COR-L47 (cell line): Measurements from ENCODE around the gene ACSF3.
"Not testable (repeated sequence)": the region's sequence is repeated elsewhere in the genome, so short reads cannot be mapped to it uniquely, and the experiment has no call there.

Experiments used
- DNase-seq: peaks from one replicate; lab custom pipeline; 2025; lab: John Stamatoyannopoulos, UW

Gene ACSF3

DNA sequence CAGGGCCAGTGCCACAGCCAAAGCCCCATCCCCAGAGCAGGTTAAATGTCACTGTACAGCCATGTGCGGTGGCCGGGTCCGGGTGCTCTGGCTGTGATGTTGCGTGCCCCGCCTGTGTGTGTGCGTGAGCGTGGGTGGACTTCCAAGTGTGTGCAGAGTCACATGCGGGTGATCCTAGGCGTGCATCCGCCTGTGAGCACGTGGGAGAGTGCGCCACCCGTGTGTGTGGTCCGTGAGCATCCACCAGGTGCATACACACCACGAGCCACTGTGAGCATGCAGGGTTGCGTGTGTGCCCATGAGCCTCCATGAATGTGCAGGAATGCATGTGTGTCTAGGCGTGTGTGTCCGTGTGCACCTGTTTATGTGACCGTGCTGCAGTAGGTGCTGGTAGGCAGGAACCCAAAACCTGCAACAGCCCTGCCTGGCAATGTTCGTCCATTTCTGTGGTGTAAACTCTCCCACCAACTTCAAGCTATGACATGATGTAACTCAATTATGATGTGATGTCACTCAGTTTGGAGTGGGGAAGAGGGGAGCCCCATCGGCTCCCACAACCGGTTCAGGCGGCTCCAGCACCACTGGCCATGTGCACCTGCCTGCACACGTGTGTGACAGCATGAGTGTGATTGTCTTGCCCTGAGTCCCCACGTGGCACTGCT is 37.6 kb upstream of the ACSF3 start:
- DNase-seq: no peak

DNA sequence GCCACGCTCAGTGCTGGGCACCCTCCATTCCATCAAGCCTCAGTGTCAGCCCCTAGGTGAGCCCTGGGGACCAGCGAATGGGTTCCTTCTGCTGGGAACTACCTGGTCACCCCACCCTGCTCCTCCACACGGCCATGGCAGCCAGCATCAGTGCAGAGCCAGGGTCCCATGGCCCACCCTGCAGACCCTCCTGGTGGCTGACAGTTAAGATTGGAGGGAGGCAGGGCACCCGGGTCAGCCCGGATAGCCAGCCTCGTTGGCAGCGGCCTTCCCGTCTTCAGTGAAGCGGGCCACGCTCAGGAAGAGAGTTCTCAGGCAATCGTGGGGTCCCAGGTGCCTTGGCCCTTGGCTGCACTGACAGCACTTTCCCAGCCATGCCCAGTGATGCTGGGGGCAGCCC is 37.1 kb upstream of the ACSF3 start:
- no peak for DNase-seq

DNA sequence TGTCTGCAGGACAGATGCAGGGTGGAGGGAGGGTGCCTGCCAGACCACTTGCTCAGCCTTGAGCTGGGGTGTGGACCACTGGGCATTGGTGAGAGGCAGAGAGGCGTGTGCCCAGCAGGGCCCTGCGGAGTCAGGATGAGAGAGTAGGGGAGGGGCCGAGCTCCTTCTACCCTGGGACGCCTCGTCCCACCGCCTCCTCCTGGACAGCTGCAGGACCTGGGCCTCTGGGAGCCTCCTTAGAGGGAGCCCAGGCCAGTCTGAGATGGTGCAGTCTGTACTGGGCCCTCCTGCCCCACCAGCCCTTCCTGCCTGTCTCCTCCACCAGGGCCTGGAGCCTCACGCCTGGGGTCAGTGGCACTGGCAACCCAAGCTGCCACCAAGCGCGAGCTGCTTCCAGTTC is 35.9 kb upstream of the ACSF3 start:
- no peak for DNase-seq

DNA sequence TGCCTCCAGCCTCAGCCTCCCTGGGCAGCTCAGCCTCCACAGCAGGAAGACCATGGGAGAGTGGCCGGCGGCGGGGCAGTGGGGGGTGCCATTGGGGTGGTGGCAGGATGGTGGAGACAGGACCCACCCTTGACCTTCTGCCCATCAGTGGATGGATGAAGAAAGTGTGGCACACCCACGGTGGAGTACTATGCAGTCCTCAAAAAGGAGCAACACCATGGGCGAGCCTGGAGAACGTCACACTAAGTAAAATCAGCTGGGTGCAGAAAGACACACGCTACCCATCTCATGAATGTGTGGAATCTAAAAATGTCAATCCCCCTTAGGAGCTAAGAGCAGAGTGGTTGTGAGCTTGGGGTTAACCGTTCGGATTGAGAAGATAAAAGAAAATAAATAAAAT is 34.8 kb upstream of the ACSF3 start:
- DNase-seq: no peak

DNA sequence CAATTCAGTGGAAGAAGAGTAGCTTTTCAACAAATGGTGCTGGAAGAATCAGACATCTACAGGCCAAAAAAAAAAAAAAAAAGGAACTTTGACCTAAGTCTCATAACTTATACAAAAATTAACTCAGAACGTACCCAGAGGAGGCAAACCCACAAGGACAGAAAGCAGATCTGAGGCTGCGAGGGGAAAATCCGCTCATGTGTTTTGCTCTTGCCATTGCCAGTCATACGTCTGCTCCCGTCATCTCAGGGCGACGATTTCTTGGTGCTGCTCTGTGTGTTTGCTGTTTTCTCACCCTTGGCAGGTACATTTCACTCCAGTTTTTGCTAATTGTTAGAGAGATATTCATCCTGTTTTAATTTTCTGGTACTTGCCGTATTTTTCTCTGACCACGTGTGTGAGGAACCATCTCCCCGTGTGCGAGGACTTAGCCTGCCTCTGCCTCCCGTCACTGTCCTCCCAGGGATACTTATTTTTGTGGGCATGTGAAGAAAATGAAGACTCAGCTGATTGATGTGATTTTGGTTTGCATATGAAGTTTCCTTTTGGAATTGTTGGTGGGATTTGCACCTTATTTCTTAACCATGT is 33.4 kb upstream of the ACSF3 start:
- DNase-seq: no peak

DNA sequence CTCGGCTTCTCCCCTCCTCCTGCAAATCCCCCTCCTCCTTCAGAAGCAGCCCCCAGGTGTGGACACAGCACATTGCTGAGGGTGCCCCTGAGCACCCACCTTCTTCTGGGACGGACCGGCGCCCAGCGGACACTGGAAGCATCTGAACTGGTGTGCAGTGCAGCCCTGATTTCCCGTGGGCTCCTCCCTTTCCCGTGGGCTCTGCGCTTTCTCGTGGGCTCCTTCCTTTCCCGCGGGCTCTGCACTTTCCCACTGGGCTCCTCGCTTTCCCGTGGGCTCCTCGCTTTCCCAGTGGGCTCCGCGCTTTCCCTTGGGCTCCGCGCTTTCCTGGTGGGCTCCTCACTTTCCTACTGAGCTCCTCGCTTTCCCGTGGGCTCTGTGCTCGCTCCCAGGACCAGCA is 32.6 kb upstream of the ACSF3 start:
- DNase-seq: no peak

DNA sequence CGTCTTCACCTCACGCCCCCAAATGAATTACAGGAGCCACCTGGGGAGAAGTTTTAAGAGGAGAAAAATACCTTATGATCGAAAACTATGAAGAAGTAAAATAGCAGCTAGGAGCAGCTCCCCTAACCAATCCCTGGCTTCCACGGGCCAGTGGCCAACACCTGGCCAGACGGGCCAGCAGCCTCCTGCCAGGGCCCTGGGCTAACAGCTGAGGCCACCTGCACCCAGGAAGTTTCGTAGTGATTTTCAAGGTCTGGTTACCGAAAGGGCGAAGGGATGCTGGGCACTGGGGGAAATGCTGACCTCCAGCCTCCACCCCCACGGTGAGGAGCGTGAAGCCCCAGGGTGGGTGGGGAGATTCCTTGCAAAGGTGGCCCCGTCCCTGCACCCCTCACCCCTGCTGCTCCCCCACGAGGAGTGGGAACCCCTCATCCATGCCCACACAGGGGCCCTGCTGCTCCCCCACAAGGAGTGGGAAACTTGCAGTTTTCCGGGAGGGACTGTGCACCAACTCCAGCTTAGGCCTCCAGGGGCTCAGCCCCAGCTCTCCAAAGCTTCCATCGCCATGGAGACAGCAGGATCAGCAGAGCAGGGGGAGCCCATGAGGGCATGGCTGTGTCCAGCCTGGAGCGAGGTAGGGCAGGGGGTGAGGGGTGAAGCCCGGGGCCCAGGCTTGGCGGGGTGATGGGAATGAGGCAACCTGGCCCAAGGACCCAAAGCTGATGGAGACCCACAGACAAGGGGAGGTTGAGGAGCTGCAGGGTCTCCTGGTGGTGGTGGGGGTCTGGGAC is 31.9 kb upstream of the ACSF3 start:
- DNase-seq: no peak

DNA sequence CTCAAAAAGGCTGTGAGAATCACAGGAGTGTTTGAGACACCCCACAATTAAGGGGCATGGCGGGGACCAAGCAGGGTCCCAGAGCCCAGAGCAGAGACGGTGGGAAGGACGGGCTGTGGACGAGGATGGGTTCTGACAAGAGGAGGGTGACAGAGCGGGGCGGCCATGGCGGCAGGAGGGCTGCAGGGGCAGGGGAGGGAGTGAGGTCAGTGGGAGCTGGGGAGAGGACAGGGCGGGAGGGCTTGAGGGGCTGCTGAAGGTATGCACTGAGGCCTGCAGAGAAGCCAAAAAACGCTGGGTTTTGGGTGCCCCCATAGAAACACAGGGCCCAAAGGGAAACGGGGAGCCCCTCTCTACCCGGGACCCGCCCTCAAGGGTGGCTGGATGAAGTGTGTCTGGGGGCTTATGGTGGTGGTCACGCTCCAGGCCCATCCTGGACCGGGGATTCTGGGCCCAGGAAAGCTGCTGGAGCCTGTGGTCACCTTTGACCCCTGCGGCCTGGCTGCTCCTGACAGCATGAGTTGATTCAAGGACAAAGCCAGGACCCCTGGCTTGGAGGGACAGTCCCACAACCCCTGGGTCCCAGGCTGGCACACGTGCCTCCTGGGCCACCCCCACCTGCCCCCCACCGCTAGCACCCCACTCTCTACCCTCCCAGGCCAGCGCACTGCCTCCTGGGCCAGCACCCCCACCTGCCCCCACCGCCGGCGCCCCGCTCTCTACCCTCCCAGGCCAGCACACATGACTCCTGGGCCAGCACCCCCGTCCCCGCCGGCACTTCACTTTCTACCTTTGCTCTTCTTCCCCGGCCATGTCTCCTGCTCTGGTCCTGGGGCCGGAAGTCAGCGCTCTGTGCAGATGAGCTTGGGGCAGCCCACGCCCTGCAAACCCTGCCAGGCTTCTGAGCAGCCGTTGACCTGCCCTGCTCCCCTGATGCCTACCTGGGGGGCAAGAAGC is 31.0 kb upstream of the ACSF3 start:
- DNase-seq: no peak

DNA sequence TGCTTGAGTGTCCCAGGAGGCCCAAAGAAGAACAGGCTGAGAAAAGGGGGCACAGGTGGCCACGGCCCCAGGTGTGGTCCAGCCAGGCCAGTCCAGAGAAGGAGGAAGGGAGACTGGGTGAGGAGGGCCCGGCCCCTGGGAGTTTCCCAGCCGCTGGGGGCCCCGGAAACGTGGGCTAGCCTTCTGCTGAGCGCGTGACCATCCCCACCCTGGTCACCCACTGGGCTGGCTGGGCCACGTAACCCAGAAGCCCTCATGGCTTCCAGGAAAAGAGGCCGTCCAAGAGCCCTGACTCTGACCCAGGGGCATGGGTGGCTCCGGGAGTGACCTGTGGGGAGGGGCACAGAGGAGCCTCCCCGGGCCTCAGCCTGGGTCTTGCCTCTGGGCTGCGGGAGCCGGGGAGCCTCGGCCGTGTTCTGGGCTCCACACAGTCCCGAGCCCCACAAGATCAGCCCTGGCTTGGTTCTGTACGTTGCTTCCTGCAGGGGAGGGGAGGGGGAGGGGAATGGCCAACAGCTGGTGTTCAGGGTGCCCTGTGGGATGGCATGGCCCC is 29.8 kb upstream of the ACSF3 start:
- DNase-seq: no peak

DNA sequence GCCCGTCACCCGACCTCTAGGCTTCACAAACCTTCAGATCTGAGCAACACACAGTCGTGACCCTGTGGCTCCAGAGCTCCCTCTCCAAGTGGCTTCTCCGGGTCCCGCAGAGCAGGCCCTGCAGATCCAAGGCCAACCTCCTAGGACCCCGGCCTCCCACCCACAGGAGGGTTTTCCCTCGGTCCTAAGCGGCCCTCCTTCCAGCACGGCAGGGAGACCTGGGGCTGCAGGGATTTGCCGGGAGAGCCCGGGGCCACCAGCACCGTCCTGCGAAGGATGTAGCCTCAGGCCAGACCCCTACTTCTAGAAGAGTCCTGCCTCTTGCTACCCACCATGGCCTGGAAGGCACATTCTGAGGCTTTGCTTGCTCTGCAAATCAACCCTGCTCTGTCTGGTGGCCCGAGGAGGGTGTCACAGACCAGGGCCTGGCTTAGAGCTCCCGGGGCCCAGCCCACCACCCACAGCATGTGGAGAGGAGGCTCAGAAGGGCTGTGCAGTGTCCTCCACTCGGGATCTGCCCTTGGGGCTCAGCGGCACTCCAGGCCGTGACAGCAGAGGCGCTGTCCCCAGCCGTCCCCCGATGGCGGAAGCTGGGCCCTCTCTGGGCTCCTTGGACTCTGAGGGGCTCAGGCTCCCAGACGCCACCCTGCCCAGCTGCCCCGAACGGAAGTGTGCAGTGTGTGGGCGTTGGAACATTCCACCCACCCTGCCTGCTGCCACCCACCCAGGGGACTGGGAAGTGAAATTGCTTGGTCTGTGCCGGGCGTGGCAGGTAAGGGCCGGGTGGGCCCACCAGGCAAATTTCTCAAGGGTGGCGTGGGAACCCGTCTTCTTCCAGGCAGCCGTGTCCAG is 28.8 kb upstream of the ACSF3 start:
- DNase-seq: no peak

DNA sequence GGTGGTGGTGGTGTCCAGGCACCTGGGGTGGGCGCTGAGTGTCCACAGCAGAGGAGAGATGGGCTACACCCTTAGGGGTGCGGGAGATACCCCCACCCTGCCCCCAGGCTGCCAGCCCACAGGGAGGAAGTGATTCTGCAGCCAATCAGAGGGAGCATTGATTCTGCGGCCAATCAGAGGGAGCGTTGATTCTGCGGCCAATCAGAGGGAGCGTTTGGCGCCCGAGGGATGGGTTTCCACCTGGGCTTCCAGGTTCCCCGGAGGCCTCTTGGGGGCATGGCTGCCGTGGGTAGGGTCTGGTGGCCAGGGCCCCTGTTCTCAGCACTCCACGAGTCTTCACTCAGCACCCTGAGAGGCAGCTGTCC is 28.2 kb upstream of the ACSF3 start:
- DNase-seq: no peak

DNA sequence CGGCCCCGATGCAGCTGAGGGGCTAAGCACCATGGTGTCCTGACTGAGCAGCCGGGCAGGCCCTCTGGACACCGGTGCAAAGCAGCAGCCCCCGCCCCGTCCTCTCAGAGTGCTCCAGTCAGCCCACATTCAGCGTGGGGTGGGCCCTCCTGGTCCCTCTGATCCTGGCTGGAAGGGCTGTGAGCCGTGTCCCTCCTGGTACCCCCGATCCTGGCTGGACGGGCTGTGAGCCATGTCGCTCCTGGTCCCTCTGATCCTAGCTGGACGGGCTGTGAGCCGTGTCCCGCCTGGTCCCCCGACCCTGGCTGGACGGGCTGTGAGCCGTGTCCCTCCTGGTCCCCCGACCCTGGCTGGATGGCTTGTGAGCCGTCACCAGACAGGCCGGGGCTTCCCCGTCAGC is 26.9 kb upstream of the ACSF3 start:
- no peak for DNase-seq

DNA sequence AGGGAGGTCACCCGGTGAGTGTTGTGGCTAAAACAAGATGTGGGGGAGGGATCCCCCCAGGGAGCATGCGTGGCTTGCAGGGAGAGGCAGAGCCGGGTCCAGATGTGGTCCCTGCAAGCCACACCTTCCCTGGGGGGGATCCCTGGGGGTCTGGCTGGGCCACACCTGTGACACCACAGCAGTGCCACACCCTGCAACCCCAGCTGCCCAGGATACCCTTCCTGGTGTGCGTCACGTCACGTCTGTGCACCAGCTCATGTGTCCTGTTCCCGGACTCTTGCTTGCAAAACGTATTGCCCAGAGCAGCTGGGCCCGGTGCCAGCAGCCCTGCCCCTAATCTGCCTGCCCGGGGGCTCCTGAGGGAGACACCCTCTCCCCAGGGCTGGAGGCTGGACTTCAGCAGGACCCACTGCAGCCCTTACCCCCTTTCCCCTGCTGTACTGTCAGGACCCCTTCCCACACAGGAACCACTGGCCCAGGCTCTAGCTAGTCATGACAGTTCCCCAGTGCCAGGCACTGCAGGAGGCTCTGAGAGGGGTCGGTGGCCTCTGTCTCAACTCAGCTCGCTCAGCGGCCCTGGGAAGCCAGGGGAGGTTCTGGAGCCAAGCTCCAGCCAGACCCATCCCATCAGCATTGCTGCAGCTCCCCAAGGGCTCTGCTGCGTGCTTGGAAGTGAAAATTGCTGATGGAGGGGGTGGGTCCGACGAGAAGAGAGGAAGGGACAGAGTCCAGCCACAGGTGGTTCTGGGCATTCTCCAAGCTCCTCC is 25.8 kb upstream of the ACSF3 start:
- DNase-seq: peak; percentile 21

DNA sequence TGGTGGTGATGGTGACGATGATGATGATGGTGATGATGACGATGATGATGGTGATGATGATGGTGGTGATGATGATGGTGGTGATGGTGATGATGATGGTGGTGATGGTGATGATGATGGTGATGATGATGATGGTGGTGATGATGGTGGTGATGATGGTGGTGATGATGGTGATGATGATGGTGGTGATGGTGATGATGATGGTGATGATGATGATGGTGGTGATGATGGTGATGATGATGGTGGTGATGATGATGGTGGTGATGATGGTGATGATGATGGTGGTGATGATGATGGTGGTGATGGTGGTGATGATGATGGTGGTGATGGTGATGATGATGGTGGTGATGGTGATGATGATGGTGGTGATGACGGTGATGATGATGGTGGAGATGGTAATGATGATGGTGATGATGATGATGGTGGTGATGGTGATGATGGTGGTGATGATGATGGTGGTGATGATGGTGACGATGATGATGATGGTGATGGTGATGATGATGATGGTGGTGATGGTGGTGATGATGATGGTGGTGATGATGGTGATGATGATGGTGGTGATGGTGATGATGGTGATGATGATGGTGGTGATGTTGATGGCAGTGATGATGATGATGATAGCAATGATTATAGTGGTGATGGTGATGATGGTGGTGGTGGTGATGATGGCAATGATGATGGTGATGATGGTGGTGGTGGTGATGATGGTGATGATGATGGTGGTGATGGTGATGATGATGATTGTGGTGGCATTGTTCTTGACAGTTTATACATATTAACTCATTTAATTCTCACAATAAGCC is 24.6 kb upstream of the ACSF3 start:
- not testable (repeated sequence) for DNase-seq

DNA sequence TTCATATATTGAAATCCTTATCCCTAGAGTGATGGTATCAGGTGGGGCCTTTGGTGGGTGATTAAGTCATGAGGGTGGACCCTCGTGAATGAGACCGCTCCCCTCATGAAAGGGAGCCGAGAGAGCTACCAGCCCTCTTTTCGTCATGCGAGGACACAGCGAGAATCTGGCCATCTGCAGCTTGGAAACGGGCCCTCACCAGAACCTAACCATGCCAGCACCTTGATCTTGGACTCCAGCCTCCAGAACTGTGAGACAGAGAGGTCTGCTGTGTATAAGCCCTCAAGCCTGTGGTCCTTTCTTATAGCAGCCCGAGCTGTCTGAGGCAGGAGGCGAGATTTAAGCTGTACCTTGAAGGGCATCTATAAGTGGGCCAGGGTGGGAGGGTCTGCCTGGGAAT is 23.7 kb upstream of the ACSF3 start:
- no peak for DNase-seq

DNA sequence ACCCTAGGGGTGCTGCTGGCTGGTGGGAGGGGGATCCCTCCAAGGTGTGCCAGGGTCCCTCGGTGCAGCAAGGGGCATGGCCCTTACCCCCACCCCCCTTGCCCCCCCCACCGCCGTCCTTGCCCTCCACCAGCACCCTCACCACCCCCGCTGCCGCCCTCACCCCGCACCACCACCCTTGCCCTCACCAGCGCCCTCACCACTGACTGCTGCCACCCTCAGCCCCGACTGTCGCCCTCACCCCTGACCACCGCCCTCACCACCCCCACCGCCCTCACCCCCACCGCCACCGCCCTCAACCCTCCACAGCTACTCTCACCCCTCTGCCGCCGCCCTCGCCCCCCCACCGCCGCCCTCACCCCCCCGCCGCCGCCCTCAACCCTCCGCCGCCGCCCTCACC is 23.1 kb upstream of the ACSF3 start:
- no peak for DNase-seq

DNA sequence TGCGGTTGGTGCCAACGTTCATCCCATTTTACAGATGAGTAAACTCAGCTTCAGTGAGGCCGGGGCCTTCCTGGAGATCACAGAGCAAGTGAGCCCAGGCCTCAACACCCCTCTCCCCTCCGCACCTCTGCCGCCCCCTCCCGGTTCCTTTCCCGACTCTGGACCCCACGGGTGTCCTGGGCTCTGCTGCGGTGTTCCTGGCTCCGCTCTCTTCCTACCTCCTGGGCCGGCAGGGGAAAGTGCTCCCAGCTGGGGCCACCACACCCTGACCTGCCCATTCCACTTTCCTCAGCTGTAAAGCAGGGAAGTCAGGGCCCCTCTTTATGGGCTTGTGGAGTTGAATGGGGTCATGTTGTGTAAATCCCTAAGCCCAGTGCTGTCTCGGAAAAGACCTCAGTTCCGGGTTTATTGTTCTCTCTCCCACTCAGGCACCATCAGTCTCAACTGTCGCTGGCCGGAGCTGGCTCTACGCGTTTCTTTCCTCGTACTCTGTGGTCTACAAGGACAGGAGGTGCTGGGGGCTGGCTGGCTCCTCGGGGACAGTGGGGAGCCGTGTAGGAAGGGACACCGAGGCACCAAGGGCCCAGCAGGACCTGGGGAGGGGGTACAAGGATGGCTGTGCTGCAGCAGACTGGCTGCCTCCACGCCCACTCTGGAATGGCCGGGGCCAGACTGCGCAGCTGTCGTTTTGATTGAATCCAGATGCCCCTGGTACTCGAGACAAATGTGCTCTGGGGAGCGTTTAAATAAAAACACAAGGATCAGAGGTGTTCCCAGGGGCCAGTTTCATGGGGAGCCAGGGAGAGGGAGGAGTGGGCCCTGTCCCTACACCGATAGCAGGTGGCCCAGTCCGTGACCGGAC is 21.7 kb upstream of the ACSF3 start:
- DNase-seq: no peak

DNA sequence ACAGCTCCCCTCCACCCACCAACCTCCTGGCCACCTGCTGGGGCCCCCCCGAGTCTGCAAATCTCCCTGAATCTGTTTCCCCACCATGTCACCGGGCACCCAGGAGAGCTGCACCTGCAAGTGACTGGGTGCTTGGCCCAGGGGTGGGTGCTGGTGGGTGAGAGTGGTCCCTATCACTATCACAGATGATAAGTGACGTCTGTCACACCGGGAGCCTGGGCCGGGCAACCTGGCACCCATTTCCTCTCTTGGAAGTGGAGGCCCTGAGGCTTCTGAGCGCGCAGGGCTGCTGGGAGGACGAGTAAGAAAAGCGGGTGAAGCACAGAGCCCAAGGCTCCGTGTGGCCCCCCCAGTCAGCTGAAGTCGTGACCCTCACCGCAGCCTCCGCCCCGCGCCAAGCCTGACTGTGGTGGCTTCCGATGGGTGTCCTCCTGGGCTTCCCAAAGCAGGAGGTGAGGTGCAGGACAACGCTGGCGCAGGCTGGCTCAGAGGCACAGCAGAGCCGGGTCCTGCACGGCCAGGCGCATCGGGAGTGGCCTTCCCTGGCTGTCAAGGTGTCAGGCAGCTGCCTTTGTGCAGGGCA is 21.0 kb upstream of the ACSF3 start:
- DNase-seq: no peak
